Tibial nerve (tissue), 4 donors: ENCODE results near the gene GCM1.

Experiments used
- EP300 ChIP-seq, 2 donors: sonication (generic); formaldehyde crosslinking; IDR thresholded peaks; one replicate each; pipeline ENCODE4 v1.6.1; 2017; ENCODE audit warnings: antibody characterized with exemption in 2 of 2, mild to moderate bottlenecking in 1 of 2
- POLR2A ChIP-seq, 2 donors: fragments of 450-650 bp; IDR thresholded peaks; one replicate each; pipeline ENCODE4 v1.6.1; 2017; ENCODE audit warnings: antibody characterized with exemption in 2 of 2, mild to moderate bottlenecking in 2 of 2, moderate library complexity in 2 of 2
- TF ChIP-seq, protein P1 (sequence below), 5 experiments: fragments of 200-600 bp in 3 of 5; fragments of 450-650 bp in 2 of 5; sonication (generic) in 3 of 5; IDR thresholded peaks; one replicate each; pipeline ENCODE4 v1.5.1; 2016 to 2019; ENCODE audit warnings: antibody characterized with exemption in 5 of 5, mild to moderate bottlenecking in 3 of 5, moderate library complexity in 2 of 5

DNA sequence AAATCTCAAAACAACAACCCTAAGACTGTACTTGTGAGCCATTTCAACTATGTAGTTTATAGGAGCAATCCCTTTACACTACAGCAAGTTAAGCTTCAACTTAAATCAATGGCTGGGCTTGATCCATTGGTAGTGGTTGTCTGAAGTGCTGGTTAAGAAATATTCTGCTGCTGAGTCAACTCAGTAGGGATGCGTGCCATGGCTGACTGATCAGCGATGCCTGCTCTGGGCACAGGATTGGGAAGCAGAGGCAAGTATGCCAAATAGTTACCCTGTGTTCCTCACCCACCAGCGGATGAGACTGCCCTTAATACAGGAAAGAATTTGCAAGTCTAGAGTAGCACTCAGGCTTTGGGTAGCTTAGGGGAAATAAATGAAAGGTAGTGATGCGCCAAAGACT is 41.5 kb downstream of the GCM1 start:
- TF ChIP-seq, protein P1, sequence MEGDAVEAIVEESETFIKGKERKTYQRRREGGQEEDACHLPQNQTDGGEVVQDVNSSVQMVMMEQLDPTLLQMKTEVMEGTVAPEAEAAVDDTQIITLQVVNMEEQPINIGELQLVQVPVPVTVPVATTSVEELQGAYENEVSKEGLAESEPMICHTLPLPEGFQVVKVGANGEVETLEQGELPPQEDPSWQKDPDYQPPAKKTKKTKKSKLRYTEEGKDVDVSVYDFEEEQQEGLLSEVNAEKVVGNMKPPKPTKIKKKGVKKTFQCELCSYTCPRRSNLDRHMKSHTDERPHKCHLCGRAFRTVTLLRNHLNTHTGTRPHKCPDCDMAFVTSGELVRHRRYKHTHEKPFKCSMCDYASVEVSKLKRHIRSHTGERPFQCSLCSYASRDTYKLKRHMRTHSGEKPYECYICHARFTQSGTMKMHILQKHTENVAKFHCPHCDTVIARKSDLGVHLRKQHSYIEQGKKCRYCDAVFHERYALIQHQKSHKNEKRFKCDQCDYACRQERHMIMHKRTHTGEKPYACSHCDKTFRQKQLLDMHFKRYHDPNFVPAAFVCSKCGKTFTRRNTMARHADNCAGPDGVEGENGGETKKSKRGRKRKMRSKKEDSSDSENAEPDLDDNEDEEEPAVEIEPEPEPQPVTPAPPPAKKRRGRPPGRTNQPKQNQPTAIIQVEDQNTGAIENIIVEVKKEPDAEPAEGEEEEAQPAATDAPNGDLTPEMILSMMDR (IDR thresholded peaks at IDR 0.05) = no peak
- TF ChIP-seq POLR2A (IDR thresholded peaks at IDR 0.05) = no peak
- no peak for TF ChIP-seq EP300 (IDR thresholded peaks at IDR 0.05)
